PFSK-1 (cell line): ENCODE data around the gene AOPEP.

Source experiments
- FOXP2 ChIP-seq: optimal IDR thresholded peaks from 2 replicates; pipeline ENCODE3; 2011; ENCODE audit warnings: borderline replicate concordance, control low read depth, inconsistent platforms; ENCODE audit not compliant: insufficient read depth; ENCODE audit errors: extremely low read length, extremely low read depth
- POLR2AphosphoS5 ChIP-seq: IDR thresholded peaks from 2 replicates; pipeline ENCODE4 v1.6.1; 2012; ENCODE audit warnings: low read depth, mild to moderate bottlenecking, control low read depth, low read length, moderate library complexity
- TF ChIP-seq, protein P1 (sequence below), 2 experiments: IDR thresholded peaks; 2 replicates each; pipeline versions ENCODE4 v1.6.1 to v1.8.0; 2011 to 2012; ENCODE audit warnings: low read depth in 2 of 2, low read length in 2 of 2, control low read depth in 1 of 2, inconsistent platforms in 1 of 2, mild to moderate bottlenecking in 1 of 2, moderate library complexity in 1 of 2; ENCODE audit not compliant: insufficient read depth in 1 of 2

DNA sequence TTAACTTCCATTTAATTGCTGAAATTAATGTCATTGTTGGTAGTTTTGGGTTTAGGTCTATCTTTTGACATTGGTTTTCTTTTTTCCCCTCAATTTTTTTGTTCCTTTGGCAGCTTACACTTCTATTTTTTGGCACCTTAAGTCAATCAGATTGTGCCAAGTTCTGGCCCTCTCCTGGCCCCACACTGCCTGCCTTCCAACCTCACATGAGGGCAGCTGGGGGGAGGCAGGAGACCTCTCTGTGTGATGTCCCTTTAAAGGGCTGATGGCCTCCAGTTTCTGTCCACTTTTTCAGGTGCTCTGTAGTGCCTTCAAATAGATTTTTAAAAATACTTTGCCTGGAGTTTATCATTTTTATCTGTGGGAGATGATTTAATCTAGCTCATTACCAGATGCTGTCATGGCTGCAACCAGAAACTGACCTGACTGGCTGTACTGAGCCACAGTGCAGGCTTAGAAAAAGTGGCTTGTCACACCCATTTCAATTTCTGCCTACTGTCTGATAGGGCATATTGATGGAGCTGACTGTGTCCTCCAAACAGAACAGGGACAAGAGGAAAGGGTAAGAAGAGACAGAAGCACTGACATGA is 394.4 kb downstream of the AOPEP start:
- TF ChIP-seq POLR2AphosphoS5 (no peak), FOXP2 (no peak)
- TF ChIP-seq, protein P1, sequence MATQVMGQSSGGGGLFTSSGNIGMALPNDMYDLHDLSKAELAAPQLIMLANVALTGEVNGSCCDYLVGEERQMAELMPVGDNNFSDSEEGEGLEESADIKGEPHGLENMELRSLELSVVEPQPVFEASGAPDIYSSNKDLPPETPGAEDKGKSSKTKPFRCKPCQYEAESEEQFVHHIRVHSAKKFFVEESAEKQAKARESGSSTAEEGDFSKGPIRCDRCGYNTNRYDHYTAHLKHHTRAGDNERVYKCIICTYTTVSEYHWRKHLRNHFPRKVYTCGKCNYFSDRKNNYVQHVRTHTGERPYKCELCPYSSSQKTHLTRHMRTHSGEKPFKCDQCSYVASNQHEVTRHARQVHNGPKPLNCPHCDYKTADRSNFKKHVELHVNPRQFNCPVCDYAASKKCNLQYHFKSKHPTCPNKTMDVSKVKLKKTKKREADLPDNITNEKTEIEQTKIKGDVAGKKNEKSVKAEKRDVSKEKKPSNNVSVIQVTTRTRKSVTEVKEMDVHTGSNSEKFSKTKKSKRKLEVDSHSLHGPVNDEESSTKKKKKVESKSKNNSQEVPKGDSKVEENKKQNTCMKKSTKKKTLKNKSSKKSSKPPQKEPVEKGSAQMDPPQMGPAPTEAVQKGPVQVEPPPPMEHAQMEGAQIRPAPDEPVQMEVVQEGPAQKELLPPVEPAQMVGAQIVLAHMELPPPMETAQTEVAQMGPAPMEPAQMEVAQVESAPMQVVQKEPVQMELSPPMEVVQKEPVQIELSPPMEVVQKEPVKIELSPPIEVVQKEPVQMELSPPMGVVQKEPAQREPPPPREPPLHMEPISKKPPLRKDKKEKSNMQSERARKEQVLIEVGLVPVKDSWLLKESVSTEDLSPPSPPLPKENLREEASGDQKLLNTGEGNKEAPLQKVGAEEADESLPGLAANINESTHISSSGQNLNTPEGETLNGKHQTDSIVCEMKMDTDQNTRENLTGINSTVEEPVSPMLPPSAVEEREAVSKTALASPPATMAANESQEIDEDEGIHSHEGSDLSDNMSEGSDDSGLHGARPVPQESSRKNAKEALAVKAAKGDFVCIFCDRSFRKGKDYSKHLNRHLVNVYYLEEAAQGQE (IDR thresholded peaks at IDR 0.05; ENCODE audit: insufficient read depth in 1 of 2, low read depth in 2 of 2, low read length in 2 of 2), result no peak
